IPS-11a (cell line): ENCODE data around the gene HLA-E.

Experiments
- H3K4me3 ChIP-seq: one replicate; pipeline ENCODE4 v1.5.1; 2013; ENCODE audit warnings: low read depth, low read length, control low read depth

The HLA-E gene

DNA sequence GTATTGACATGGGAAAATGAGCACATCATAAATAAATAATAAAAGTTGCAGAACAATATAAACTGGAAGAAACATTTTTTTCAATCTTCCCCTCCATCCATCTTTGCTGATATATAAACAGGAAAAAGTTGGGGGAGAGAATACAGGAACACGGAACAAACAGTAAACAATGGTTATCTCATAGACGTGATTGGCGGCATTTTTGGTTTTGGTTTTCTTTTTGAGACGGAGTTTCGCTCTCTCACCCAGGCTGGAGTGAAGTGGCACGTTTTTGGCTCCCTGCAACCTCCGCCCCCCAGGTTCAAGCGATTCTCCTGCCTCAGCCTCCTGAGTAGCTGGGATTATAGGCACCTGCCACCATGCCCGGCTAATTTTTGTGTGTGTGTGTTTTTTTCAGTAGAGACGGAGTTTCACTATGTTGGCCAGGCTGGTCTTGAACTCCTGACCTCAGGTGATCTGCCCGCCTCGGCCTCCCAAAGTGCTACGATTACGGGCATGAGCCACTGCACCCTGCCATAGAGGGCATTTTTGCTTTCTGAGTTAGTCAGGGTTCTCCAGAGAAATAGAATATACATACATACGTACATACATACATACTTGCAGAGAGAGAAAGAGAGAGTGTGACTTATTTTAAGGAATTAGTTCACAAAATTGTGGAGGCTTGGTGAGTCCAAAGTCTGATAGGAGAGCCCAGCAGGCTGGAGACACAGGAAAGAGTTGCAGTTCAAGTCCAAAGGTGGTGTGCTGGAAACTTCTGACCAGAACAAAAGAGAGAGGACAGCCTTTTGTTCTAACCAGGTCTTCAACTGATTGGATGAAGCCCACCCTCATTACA lies 44.4 kb downstream of the HLA-E start:
- H3K4me3 ChIP-seq = no peak overlapping the region

DNA sequence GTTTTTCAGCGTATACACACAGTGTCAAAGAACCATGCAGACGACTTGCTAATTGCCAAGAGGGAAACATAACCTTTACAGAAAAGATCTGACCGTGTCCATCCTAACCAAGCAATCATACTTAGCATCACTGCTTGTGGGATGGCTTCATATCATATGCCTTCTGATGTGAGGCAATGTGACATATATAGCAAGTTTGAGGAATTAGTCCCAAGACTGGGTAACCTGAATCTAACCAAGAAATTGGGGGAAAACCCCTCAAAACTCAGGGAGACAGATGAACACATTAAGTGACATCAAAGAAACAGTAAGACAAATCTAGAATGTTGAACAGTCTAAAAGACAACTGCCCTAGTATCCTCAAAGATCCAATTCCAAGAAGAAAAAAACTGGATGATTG lies 48.6 kb downstream of the HLA-E start:
- H3K4me3 ChIP-seq = no peak overlapping the region

DNA sequence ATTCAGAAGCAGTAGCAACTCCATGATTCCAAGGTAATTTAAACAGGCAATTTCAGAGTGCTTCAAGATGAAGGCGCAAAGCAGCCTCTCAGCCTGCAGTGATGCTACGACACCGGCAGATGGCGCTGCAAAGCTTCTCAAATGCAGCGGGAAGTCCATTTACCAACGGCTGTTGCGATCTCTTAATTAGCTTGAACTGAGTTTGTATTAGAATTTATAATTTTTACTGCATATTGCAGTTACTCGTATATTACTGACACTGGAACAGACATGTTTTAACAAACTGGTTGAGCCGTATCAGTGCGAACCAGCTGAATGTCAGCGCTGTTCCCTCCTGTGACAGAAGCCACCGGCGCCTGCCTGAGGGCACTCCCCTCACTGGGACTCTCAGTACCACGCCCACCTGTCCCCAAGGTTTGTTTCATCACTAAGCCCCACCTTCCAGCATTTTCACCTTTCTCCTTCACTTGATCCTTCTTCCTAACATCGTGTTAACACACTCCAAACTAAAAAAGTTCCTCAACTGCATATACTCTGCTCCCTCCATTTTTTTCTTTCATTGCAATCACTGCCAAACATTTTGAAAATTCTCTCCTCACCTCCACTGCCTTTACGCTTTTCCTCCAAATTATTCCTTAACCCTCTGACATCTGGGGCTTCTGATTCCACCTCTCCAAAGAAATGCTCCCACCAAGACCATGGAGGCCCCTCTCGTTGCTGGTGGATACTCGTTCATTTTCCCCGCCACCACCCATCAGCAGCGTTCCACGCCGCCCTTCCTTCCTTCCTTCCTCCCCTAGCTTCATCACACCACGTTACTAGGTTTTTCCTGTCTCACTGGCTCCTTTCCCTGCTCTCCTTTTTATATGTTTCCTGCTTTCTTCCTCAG lies 52.5 kb downstream of the HLA-E start:
- H3K4me3 ChIP-seq = peak overlapping the region; percentile 31

DNA sequence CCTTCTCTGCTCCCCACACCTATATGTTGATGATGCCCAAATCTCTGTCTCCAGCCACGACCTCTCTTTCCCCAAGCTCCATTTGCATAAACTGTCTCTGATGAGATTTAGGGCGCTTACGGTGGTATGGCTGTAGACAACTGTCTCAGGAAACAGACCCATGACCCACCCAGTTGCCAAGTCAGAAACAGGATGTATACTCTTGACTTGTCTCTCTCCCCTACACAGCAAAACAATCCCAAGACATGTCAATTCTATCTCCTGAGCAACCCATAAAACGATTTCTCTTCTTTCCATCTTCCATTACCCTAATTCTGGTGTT lies 53.1 kb downstream of the HLA-E start:
- no peak overlapping the region for H3K4me3 ChIP-seq

GRCh38 chr6:30542915-30543314 lies 53.6 kb downstream of the HLA-E start:
- H3K4me3 ChIP-seq = no peak overlapping the region
